Left ventricle myocardium inferior (tissue), 1 donor: ENCODE results near the gene SRM. TPM values are rescaled to one million over a fixed set of nuclear protein-coding genes. Genes with fewer than 3 reads are reported as not detected.
"Not testable (repeated sequence)": the region's sequence is repeated elsewhere in the genome, so short reads cannot be mapped to it uniquely, and the experiment has no call there.

Experiments
- DNase-seq: peaks from one replicate; pipeline ENCODE4 v3.0.0-alpha.2; 2020
- H3K27ac ChIP-seq: fragments of 200-600 bp; replicated peaks from 2 replicates; pipeline ENCODE4 v1.8.0; 2021
- H3K27me3 ChIP-seq: fragments of 200-600 bp; 2 replicates; pipeline ENCODE4 v1.8.0; 2021; ENCODE audit warnings: low read depth
- H3K36me3 ChIP-seq: fragments of 200-600 bp; 2 replicates; pipeline ENCODE4 v1.8.0; 2021
- H3K4me1 ChIP-seq: fragments of 200-600 bp; 2 replicates; pipeline ENCODE4 v1.8.0; 2021
- H3K4me3 ChIP-seq: fragments of 200-600 bp; 2 replicates; pipeline ENCODE4 v1.8.0; 2021; ENCODE audit warnings: mild to moderate bottlenecking, moderate library complexity
- H3K9me3 ChIP-seq: fragments of 200-600 bp; replicated peaks from 2 replicates; pipeline ENCODE4 v1.8.0; 2021
- CTCF ChIP-seq: fragments of 200-600 bp; IDR thresholded peaks from 2 replicates; pipeline ENCODE4 v1.8.0; 2021; ENCODE audit warnings: antibody characterized with exemption, mild to moderate bottlenecking, borderline replicate concordance
- intact Hi-C: fragments of 100-400 bp; cut with micrococcal nuclease; formaldehyde crosslinking; loops from one replicate; pipeline ENCODE4 v1.11.0; 2022
- total RNA-seq: library from RNA; stranded (reverse); fragmentation: NEBNext Ultra II Directional; extraction: Animal tissue kit (Norgen Biotek cat#: 25700); gene quantifications from one replicate; pipeline ENCODE4 v1.2.1, GENCODE V29; 2021
- donor health status: DM: no; HTN: yes; CAD: no; lungs with severe emphysema.

SRM gene
- total RNA-seq, 1 donor from 2014 or later = 53.9 TPM

- no peaks in the 10 kb centered on the region for H3K9me3 ChIP-seq
- H3K36me3 ChIP-seq = no peaks in the 10 kb centered on the region
- intact Hi-C loops = no loop called here
- no peak overlapping the region for H3K4me3 ChIP-seq
- no peak for TF ChIP-seq CTCF
- H3K27me3 ChIP-seq = no peaks in the 10 kb centered on the region
- no peak for DNase-seq
- H3K27ac ChIP-seq = no peak overlapping the region
- peaks cover 9% of the 10 kb centered on the region for H3K4me1 ChIP-seq
These were observed 18.8 kb downstream of the SRM start for GRCh38 chr1:11041048-11041447.

- H3K27me3 ChIP-seq, H3K9me3 ChIP-seq, H3K4me1 ChIP-seq, H3K27ac ChIP-seq, intact Hi-C loops, H3K36me3 ChIP-seq, H3K4me3 ChIP-seq, DNase-seq: not testable (repeated sequence)
These were observed 19.8 kb downstream of the SRM start for GRCh38 chr1:11040105-11040429.

GRCh38 chr1:11039351-11040104 lies 20.3 kb downstream of the SRM start:
- Histone ChIP-seq H3K9me3 (no peaks in the 10 kb centered on the region), H3K27me3 (no peaks in the 10 kb centered on the region), H3K36me3 (no peaks in the 10 kb centered on the region), H3K27ac (no peak overlapping the region), H3K4me1 (peaks cover 9% of the 10 kb centered on the region), H3K4me3 (no peak overlapping the region)
- intact Hi-C loops = loop anchor here (10.0 kb wide), 1 partner anchor 605 kb away; no protein-coding TSS in a partner anchor
- no peak for DNase-seq
- no peak for TF ChIP-seq CTCF

GRCh38 chr1:11037740-11038182 lies 22.1 kb downstream of the SRM start:
- no peak for TF ChIP-seq CTCF
- DNase-seq = peak; percentile 84
- Histone ChIP-seq H3K4me3 (no peak overlapping the region), H3K4me1 (peaks cover 9% of the 10 kb centered on the region), H3K27ac (no peak overlapping the region), H3K27me3 (no peaks in the 10 kb centered on the region), H3K9me3 (no peaks in the 10 kb centered on the region), H3K36me3 (no peaks in the 10 kb centered on the region)
- intact Hi-C loops = loop anchor here (10.0 kb wide), 1 partner anchor 607 kb away; no protein-coding TSS in a partner anchor

DNA sequence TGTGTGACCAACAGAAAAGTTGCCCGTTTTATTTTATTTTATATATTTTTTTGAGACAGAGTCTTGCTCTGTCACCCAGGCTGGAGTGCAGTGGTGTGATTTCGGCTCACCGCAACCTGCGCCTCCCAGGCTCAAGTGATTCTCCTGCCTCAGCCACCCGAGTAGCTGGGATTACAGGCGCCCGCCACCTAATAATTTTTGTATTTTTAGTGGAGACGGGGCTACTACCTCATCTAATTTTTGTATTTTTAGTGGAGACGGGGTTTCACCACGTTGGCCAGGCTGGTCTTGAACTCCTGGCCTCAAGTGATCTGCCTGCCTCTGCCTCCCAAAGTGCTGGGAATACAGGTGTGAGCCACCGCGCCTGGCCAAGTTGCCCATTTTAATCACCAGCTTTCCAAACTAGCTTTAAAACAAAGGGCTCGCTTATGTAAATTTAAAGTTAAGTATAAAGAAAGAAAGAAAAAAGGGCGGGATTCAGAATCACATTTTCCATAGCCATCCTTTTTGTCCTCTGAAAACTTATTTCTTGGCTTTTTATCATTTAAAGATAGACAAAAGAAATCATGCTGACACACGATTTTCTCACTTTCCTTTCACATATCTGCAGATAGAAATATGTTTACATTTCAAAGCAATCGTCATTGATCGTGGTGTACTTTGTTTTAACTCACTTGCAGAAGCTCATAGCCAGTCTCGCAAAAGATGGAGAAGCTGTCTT lies 22.6 kb downstream of the SRM start:
- H3K36me3 ChIP-seq, H3K27me3 ChIP-seq, H3K9me3 ChIP-seq, DNase-seq, H3K27ac ChIP-seq, H3K4me3 ChIP-seq, H3K4me1 ChIP-seq: not testable (repeated sequence)
- intact Hi-C loops = loop anchor here (10.0 kb wide), 1 partner anchor 608 kb away; no protein-coding TSS in a partner anchor

GRCh38 chr1:11031624-11032262 lies 28.1 kb downstream of the SRM start:
- TF ChIP-seq CTCF = no peak
- H3K36me3 ChIP-seq = peaks cover 18% of the 10 kb centered on the region
- intact Hi-C loops = loop anchor here (10.0 kb wide), 1 partner anchor 613 kb away; no protein-coding TSS in a partner anchor
- no peak overlapping the region for H3K4me3 ChIP-seq
- no peak for DNase-seq
- H3K27me3 ChIP-seq = no peaks in the 10 kb centered on the region
- no peaks in the 10 kb centered on the region for H3K9me3 ChIP-seq
- H3K27ac ChIP-seq = no peak overlapping the region
- no peaks in the 10 kb centered on the region for H3K4me1 ChIP-seq
